SU-DHL-6 (cell line): ENCODE measurements around the gene PRKD2.

Experiments used
- H2AFZ ChIP-seq: fragments of 200-600 bp; sonication (generic); 2 replicates; pipeline ENCODE4 v1.6.1; 2014; ENCODE audit warnings: low read depth, mild to moderate bottlenecking, moderate library complexity, mixed read lengths, antibody characterized with exemption, low read length; ENCODE audit not compliant: severe bottlenecking
- H3F3A ChIP-seq: fragments of 200-600 bp; shearing (Covaris generic); 2 replicates; pipeline ENCODE4 v1.6.0; 2016; ENCODE audit warnings: antibody characterized with exemption, mild to moderate bottlenecking; ENCODE audit not compliant: insufficient read depth
- H3K27ac ChIP-seq: fragments of 200-600 bp; sonication (generic); 2 replicates; pipeline ENCODE4 v1.5.1; 2016; ENCODE audit warnings: low read depth, mild to moderate bottlenecking, low read length, moderate library complexity, mixed read lengths
- H3K27me3 ChIP-seq: fragments of 200-600 bp; sonication (generic), shearing (Covaris generic); 2 replicates; pipeline ENCODE4 v1.6.0; 2014; ENCODE audit warnings: mild to moderate bottlenecking, low read length
- H3K36me3 ChIP-seq: fragments of 200-600 bp; sonication (generic); 2 replicates; pipeline ENCODE4 v1.6.1; 2014; ENCODE audit warnings: mild to moderate bottlenecking, low read length, mixed read lengths
- H3K4me2 ChIP-seq: fragments of 300-600, 200-600 bp; shearing (Covaris generic), sonication (generic); 2 replicates; pipeline ENCODE4 v1.6.0; 2014; ENCODE audit warnings: low read length, low read depth, mild to moderate bottlenecking; ENCODE audit not compliant: poor library complexity, severe bottlenecking
- H3K4me3 ChIP-seq: fragments of 200-600 bp; sonication (generic); 2 replicates; pipeline ENCODE4 v1.5.1; 2014; ENCODE audit warnings: antibody characterized with exemption, low read length, mild to moderate bottlenecking, mixed read lengths; ENCODE audit not compliant: insufficient read depth, poor library complexity, severe bottlenecking
- H3K79me2 ChIP-seq: fragments of 200-600 bp; sonication (generic); 2 replicates; pipeline ENCODE4 v1.6.1; 2014; ENCODE audit warnings: mild to moderate bottlenecking, low read length, moderate library complexity; ENCODE audit not compliant: insufficient read depth
- H3K9ac ChIP-seq: fragments of 200-600 bp; sonication (generic); 2 replicates; pipeline ENCODE4 v1.7.0; 2014; ENCODE audit warnings: mild to moderate bottlenecking, low read length
- H3K9me2 ChIP-seq: fragments of 200-600 bp; sonication (generic); replicated peaks from 2 replicates; pipeline ENCODE4 v1.6.1; 2014; ENCODE audit warnings: low read length; ENCODE audit not compliant: insufficient read depth
- H3K9me3 ChIP-seq: fragments of 200-600 bp; sonication (generic); 2 replicates; pipeline ENCODE4 v1.6.1; 2014; ENCODE audit warnings: low read length, mixed read lengths; ENCODE audit not compliant: insufficient read depth
- H4K20me1 ChIP-seq: fragments of 200-600 bp; sonication (generic); 2 replicates; pipeline ENCODE4 v1.6.1; 2014; ENCODE audit warnings: low read depth, mild to moderate bottlenecking, antibody characterized with exemption, low read length, moderate library complexity, mixed read lengths
- EZH2phosphoT487 ChIP-seq: fragments of 200-600 bp; sonication (generic), shearing (Covaris generic); conservative IDR thresholded peaks from 2 replicates; pipeline ENCODE4 v1.6.1; 2018; ENCODE audit warnings: mild to moderate bottlenecking, antibody characterized with exemption, low read length, moderate library complexity, mixed read lengths
- TF ChIP-seq, protein P1 (sequence below): fragments of 200-600 bp; sonication (generic); IDR thresholded peaks from one replicate; pipeline ENCODE4 v1.5.1; 2017; ENCODE audit warnings: antibody characterized with exemption, mild to moderate bottlenecking, low read length, moderate library complexity; ENCODE audit not compliant: insufficient read depth, poor library complexity, severe bottlenecking

PRKD2 gene

GRCh38 chr19:46759206-46759605, 42.3 kb upstream of the PRKD2 start:
- H4K20me1 ChIP-seq = no peaks in the 10 kb centered on the region
- no peak overlapping the region for H3K9ac ChIP-seq
- no peak for TF ChIP-seq EZH2phosphoT487
- TF ChIP-seq, protein P1, sequence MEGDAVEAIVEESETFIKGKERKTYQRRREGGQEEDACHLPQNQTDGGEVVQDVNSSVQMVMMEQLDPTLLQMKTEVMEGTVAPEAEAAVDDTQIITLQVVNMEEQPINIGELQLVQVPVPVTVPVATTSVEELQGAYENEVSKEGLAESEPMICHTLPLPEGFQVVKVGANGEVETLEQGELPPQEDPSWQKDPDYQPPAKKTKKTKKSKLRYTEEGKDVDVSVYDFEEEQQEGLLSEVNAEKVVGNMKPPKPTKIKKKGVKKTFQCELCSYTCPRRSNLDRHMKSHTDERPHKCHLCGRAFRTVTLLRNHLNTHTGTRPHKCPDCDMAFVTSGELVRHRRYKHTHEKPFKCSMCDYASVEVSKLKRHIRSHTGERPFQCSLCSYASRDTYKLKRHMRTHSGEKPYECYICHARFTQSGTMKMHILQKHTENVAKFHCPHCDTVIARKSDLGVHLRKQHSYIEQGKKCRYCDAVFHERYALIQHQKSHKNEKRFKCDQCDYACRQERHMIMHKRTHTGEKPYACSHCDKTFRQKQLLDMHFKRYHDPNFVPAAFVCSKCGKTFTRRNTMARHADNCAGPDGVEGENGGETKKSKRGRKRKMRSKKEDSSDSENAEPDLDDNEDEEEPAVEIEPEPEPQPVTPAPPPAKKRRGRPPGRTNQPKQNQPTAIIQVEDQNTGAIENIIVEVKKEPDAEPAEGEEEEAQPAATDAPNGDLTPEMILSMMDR = no peak
- no peaks in the 10 kb centered on the region for H3K79me2 ChIP-seq
- H3F3A ChIP-seq = no peaks in the 10 kb centered on the region
- no peaks in the 10 kb centered on the region for H3K36me3 ChIP-seq
- no peak overlapping the region for H3K27ac ChIP-seq
- H3K9me3 ChIP-seq = no peaks in the 10 kb centered on the region
- H3K27me3 ChIP-seq = no peaks in the 10 kb centered on the region
- H3K4me3 ChIP-seq = no peak overlapping the region
- H3K9me2 ChIP-seq = no peaks in the 10 kb centered on the region
- H2AFZ ChIP-seq = no peak overlapping the region
- H3K4me2 ChIP-seq = no peak overlapping the region

- H3K9me3 ChIP-seq = no peaks in the 10 kb centered on the region
- no peaks in the 10 kb centered on the region for H3K9me2 ChIP-seq
- no peak overlapping the region for H3K27ac ChIP-seq
- no peak overlapping the region for H3K4me2 ChIP-seq
- H4K20me1 ChIP-seq = no peaks in the 10 kb centered on the region
- no peak overlapping the region for H3K4me3 ChIP-seq
- H3F3A ChIP-seq = no peaks in the 10 kb centered on the region
- H3K36me3 ChIP-seq = no peaks in the 10 kb centered on the region
- H3K27me3 ChIP-seq = no peaks in the 10 kb centered on the region
- TF ChIP-seq, protein P1 = no peak
- no peak for TF ChIP-seq EZH2phosphoT487
- no peak overlapping the region for H3K9ac ChIP-seq
- no peaks in the 10 kb centered on the region for H3K79me2 ChIP-seq
- no peak overlapping the region for H2AFZ ChIP-seq
Observed at GRCh38 chr19:46756544-46756888, 39.6 kb upstream of the PRKD2 start.

- no peaks in the 10 kb centered on the region for H4K20me1 ChIP-seq
- H3K9me2 ChIP-seq = no peaks in the 10 kb centered on the region
- no peak for TF ChIP-seq EZH2phosphoT487
- TF ChIP-seq, protein P1 = no peak
- H3K9ac ChIP-seq = no peak overlapping the region
- H3K79me2 ChIP-seq = no peaks in the 10 kb centered on the region
- H3F3A ChIP-seq = no peaks in the 10 kb centered on the region
- H2AFZ ChIP-seq = no peak overlapping the region
- no peak overlapping the region for H3K4me2 ChIP-seq
- no peaks in the 10 kb centered on the region for H3K9me3 ChIP-seq
- H3K27me3 ChIP-seq = no peaks in the 10 kb centered on the region
- H3K4me3 ChIP-seq = no peak overlapping the region
- no peak overlapping the region for H3K27ac ChIP-seq
- no peaks in the 10 kb centered on the region for H3K36me3 ChIP-seq
Observed at GRCh38 chr19:46755853-46756543, 39.1 kb upstream of the PRKD2 start.
